HepG2 (cell line): Measurements from ENCODE around the gene NKX1-2. TPM values are rescaled to one million over a fixed set of nuclear protein-coding genes. Genes with fewer than 3 reads are reported as not detected.
A peak's percentile ranks its signal among the peaks of the same experiment; 100 is the strongest.

Experiments
- ATAC-seq: fragments of 200-7000 bp; cut with Tn5 transposase; 3 replicates; pipeline ENCODE4 v1.9.1; 2020; ENCODE audit warnings: mild to moderate bottlenecking, moderate library complexity
- BruUV-seq: library from RNA; stranded (reverse); fragments of 400-500 nt; replicated peaks from 2 replicates; lab custom pipeline; 2021; lab: Mats Ljungman, UMichigan
- CTCF ChIA-PET: fragments of 300-600 bp; formaldehyde crosslinking; extraction: SDS; loops from one replicate; lab custom pipeline; 2021; ENCODE audit warnings: low total read pairs, inconsistent platforms, low intra/inter-chr PET ratio; lab: Yijun Ruan, JAX
- POLR2A ChIA-PET: fragments of 350-600 bp; sonication (Branson Sonifier 250); formaldehyde crosslinking; loops from one replicate; lab custom pipeline; 2020; ENCODE audit warnings: antibody characterized with exemption, inconsistent platforms; lab: Yijun Ruan, JAX
- DNase-seq: peaks from one replicate; pipeline ENCODE4 v3.0.0-alpha.2; 2015; ENCODE audit warnings: low spot score
- FAIRE-seq: peaks from 3 replicates; lab custom pipeline; 2011; peaks lifted over from hg19 to GRCh38; lab: Jason Lieb, UNC
- H2AFZ ChIP-seq: one replicate; pipeline ENCODE4 v1.6.1; 2011; ENCODE audit warnings: low read length, inconsistent platforms
- H3K27ac ChIP-seq: fragments of 300-600 bp; 3 replicates; pipeline ENCODE4 v1.8.0; 2011; ENCODE audit warnings: mixed run types, mild to moderate bottlenecking, mixed read lengths, low read length, inconsistent platforms; ENCODE audit not compliant: insufficient read depth; ENCODE audit errors: extremely low read length
- H3K27me3 ChIP-seq, 2 experiments: fragments of 200-600 bp in 1 of 2; 2 replicates in 1 of 2; 3 replicates in 1 of 2; pipeline versions ENCODE4 v1.6.0 to v1.8.0; 2011; ENCODE audit warnings: low read length in 2 of 2, mild to moderate bottlenecking in 2 of 2, moderate library complexity in 2 of 2, inconsistent platforms in 1 of 2; ENCODE audit not compliant: insufficient read depth in 2 of 2, control insufficient read depth in 1 of 2
- H3K36me3 ChIP-seq, 2 experiments: fragments of 200-600 bp in 1 of 2; replicated peaks in 1 of 2; 2 replicates in 1 of 2; 3 replicates in 1 of 2; pipeline versions ENCODE4 v1.5.1 to v1.8.0; 2011; ENCODE audit warnings: low read length in 2 of 2, inconsistent platforms in 1 of 2; ENCODE audit not compliant: insufficient read depth in 2 of 2, control insufficient read depth in 1 of 2
- H3K4me1 ChIP-seq: 2 replicates; pipeline ENCODE4 v1.5.1; 2012; ENCODE audit warnings: low read length, inconsistent platforms; ENCODE audit not compliant: insufficient read depth
- H3K4me2 ChIP-seq: 2 replicates; pipeline ENCODE4 v1.6.0; 2011; ENCODE audit warnings: low read depth, low read length, inconsistent platforms
- H3K4me3 ChIP-seq, 3 experiments: fragments of 200-600 bp in 1 of 3; sonication (generic), shearing (Covaris generic) in 1 of 3; replicated peaks in 1 of 3; 2 replicates each; pipeline ENCODE4 v1.5.1; 2011 to 2016; ENCODE audit warnings: low read length in 3 of 3, inconsistent platforms in 2 of 3, low read depth in 2 of 3, mild to moderate bottlenecking in 2 of 3, control low read depth in 1 of 3, mixed read lengths in 1 of 3; ENCODE audit not compliant: insufficient read depth in 1 of 3
- H3K79me2 ChIP-seq: one replicate; pipeline ENCODE4 v1.6.1; 2011; ENCODE audit warnings: low read length, inconsistent platforms; ENCODE audit not compliant: insufficient read depth
- H3K9ac ChIP-seq: 2 replicates; pipeline ENCODE4 v1.6.0; 2011; ENCODE audit warnings: mild to moderate bottlenecking, low read depth, low read length, inconsistent platforms; ENCODE audit not compliant: insufficient read depth
- H3K9me3 ChIP-seq: 2 replicates; pipeline ENCODE4 v1.5.1; 2012; ENCODE audit warnings: mild to moderate bottlenecking, low read length
- H4K20me1 ChIP-seq: 2 replicates; pipeline ENCODE4 v1.6.0; 2011; ENCODE audit warnings: inconsistent platforms, mild to moderate bottlenecking, low read length, moderate library complexity; ENCODE audit not compliant: insufficient read depth
- CHD2 ChIP-seq: IDR thresholded peaks from 2 replicates; pipeline ENCODE4 v1.6.1; 2011; ENCODE audit warnings: low read depth, low read length, improper control_type of control experiment
- DNMT3B ChIP-seq: conservative IDR thresholded peaks from 2 replicates; pipeline ENCODE4 v1.6.1; 2016; ENCODE audit warnings: missing biosample characterization, control low read depth
- HMGXB4 ChIP-seq, 2 experiments: sonication (generic) in 1 of 2; formaldehyde crosslinking in 1 of 2; IDR thresholded peaks; 2 replicates each; pipeline versions ENCODE4 v1.4.0 to v1.6.1; 2018 to 2020; ENCODE audit warnings: missing genetic modification reagents in 2 of 2, borderline replicate concordance in 1 of 2, low read depth in 1 of 2, mild to moderate bottlenecking in 1 of 2, missing biosample characterization in 1 of 2
- RNF219 ChIP-seq: sonication (generic); formaldehyde crosslinking; IDR thresholded peaks from 2 replicates; pipeline ENCODE4 v1.5.0; 2020; ENCODE audit warnings: mild to moderate bottlenecking, missing genetic modification reagents
- RORA ChIP-seq: sonication (generic); formaldehyde crosslinking; IDR thresholded peaks from 2 replicates; pipeline ENCODE4 v1.5.0; 2020; ENCODE audit warnings: mild to moderate bottlenecking, missing genetic modification reagents, moderate library complexity
- SPEN ChIP-seq: sonication (generic); formaldehyde crosslinking; IDR thresholded peaks from 2 replicates; pipeline ENCODE4 v1.5.1; 2020; ENCODE audit warnings: low read depth, mild to moderate bottlenecking, missing genetic modification reagents
- ZBTB4 ChIP-seq: sonication (generic); formaldehyde crosslinking; IDR thresholded peaks from 2 replicates; pipeline ENCODE4 v1.4.0; 2020; ENCODE audit warnings: missing genetic modification reagents, mild to moderate bottlenecking, borderline replicate concordance
- ZNF331 ChIP-seq: sonication (generic); formaldehyde crosslinking; IDR thresholded peaks from 2 replicates; pipeline ENCODE4 v1.4.0; 2020; ENCODE audit warnings: missing genetic modification reagents
- ZNF878 ChIP-seq: sonication (generic); formaldehyde crosslinking; IDR thresholded peaks from 2 replicates; pipeline ENCODE4 v1.8.1; 2023; ENCODE audit warnings: mild to moderate bottlenecking, missing genetic modification reagents, moderate library complexity
- WGBS: methylation state at CpG from one replicate; pipeline ENCODE4 v1.1.6; 2017; ENCODE audit warnings: low lambda C conversion rate; 5-methylcytosine and 5-hydroxymethylcytosine counted together
- in situ Hi-C: cut with HindIII; loops from 2 replicates; pipeline ENCODE4 v1.10.0; 2017; ENCODE audit warnings: low pct_unique_long_range_greater_than_20kb; ENCODE audit not compliant: extremely low pct_ligation_motif_present
- intact Hi-C: fragments of 100-400 bp; cut with micrococcal nuclease; formaldehyde crosslinking; loops from one replicate; pipeline ENCODE4 v1.10.0; 2022; ENCODE audit not compliant: unreplicated experiment
- polyA plus RNA-seq, 8 experiments: library from polyadenylated mRNA; depleted of rRNA in 3 of 8; stranded (reverse) in 7 of 8; unstranded in 1 of 8; fragments of >200 nt; fragmentation: Illumina TruSeq in 4 of 8; extraction: Trizol in 4 of 8; gene quantifications; 2 replicates each; pipeline versions ENCODE4 v1.2.1 to v1.2.3, GENCODE V29; 2011 to 2016; ENCODE audit warnings: low read depth in 4 of 8, missing spikeins in 1 of 8, mixed read lengths in 1 of 8; ENCODE audit not compliant: insufficient read depth in 1 of 8
- total RNA-seq, 5 experiments: library from RNA; depleted of rRNA; stranded (reverse); fragments of >200 nt; fragmentation: Illumina TruSeq; extraction: Trizol; gene quantifications; 2 replicates each; pipeline ENCODE4 v1.2.3, GENCODE V29; 2016; ENCODE audit warnings: low read depth in 1 of 5
- TF ChIP-seq, protein P1 (sequence below): sonication (generic); formaldehyde crosslinking; IDR thresholded peaks from 2 replicates; pipeline ENCODE4 v1.8.1; 2023; ENCODE audit warnings: mild to moderate bottlenecking, inconsistent platforms, moderate library complexity, missing genetic modification reagents, borderline replicate concordance
- TF ChIP-seq, protein P2 (sequence below): IDR thresholded peaks from 2 replicates; pipeline ENCODE4 v1.6.1; 2016; ENCODE audit warnings: low read depth, control low read depth

The NKX1-2 gene
- total and polyA plus RNA-seq, 2 of the 13 experiments (the other 11 are each of a cell fraction or from before 2014, with no cell fraction given) = not detected

GRCh38 chr10:124461642-124462347 is 12.0 kb upstream of the NKX1-2 start, which contains the start of gene LHPP:
TSS of gene LHPP (plus strand) at chr10:124461823. CDS start at chr10:124461863, 40 bp downstream.
- Histone ChIP-seq H3K9me3 (no peaks in the 10 kb centered on the region), H3K27me3 (no peaks in the 10 kb centered on the region; a peak in 1 of 5 replicates), H3K9ac (peak within 1 kb of the TSS; percentile 77), H3K36me3 (no peaks in the 10 kb centered on the region), H3K79me2 (no peaks in the 10 kb centered on the region), H3K27ac (peak within 1 kb of the TSS; percentile 76), H3K4me2 (peak within 1 kb of the TSS; percentile 91), H3K4me1 (peaks cover 50% of the 10 kb centered on the region), H2AFZ (peak within 1 kb of the TSS; percentile 93), H4K20me1 (0 out of 2 replicates have a peak, but pooled peaks cover 6% of the 10 kb centered on the region), H3K4me3 (peak within 1 kb of the TSS; percentile 81 to 97 (median 89))
- peak; percentile 54 for DNase-seq
- CTCF ChIA-PET = interaction anchor here (0.7 kb wide), 1 partner anchor 279 kb away, joined by 3 read pairs; no protein-coding TSS in a partner anchor
- FAIRE-seq = no peak
- intact Hi-C loops (no loop called here), in situ Hi-C loops (loop anchor here (5.0 kb wide), 1 partner anchor 44 kb away; the partner anchor contains the start of gene OAT)
- ATAC-seq = peak; percentile 95
- under 1% methylated on average over 26 of the region's 81 CpGs for WGBS
- POLR2A ChIA-PET = interaction anchor here (0.7 to 2.8 kb wide), 11 partner anchors 9 to 330 kb away, joined by 3 to 27 read pairs (median 4); partner anchors contain the start of genes EEF1AKMT2, NKX1-2 and OAT
- BruUV-seq = TSS peak; percentile 59
- TF ChIP-seq RORA (CRISPR knock-in tag) (no peak), ZBTB4 (no peak), DNMT3B (no peak), SPEN (CRISPR knock-in tag) (no peak; the same call in 1 of the 2 replicates), CHD2 (no peak), ZNF878 (CRISPR knock-in tag) (no peak), HMGXB4 (CRISPR knock-in tag; IDR thresholded peaks at IDR 0.05; ENCODE audit: borderline replicate concordance in 1 of 2, low read depth in 1 of 2) (peak; percentile 43 to 46; a peak in 2 of 4 replicates), RNF219 (CRISPR knock-in tag) (no peak), ZNF331 (CRISPR knock-in tag) (0 out of 2 replicates have a peak, but pooled peaks have one; percentile 14)
- TF ChIP-seq, protein P1, sequence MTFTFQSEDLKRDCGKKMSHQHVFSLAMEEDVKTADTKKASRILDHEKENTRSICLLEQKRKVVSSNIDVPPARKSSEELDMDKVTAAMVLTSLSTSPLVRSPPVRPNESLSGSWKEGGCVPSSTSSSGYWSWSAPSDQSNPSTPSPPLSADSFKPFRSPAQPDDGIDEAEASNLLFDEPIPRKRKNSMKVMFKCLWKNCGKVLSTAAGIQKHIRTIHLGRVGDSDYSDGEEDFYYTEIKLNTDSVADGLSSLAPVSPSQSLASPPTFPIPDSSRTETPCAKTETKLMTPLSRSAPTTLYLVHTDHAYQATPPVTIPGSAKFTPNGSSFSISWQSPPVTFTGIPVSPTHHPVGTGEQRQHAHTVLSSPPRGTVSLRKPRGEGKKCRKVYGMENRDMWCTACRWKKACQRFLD (CRISPR knock-in tag) = no peak
- TF ChIP-seq, protein P2, sequence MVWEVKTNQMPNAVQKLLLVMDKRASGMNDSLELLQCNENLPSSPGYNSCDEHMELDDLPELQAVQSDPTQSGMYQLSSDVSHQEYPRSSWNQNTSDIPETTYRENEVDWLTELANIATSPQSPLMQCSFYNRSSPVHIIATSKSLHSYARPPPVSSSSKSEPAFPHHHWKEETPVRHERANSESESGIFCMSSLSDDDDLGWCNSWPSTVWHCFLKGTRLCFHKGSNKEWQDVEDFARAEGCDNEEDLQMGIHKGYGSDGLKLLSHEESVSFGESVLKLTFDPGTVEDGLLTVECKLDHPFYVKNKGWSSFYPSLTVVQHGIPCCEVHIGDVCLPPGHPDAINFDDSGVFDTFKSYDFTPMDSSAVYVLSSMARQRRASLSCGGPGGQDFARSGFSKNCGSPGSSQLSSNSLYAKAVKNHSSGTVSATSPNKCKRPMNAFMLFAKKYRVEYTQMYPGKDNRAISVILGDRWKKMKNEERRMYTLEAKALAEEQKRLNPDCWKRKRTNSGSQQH (CRISPR knock-in tag) = no peak
